GM18511 (cell line): ENCODE measurements around the gene ADPRH.
"Not testable (repeated sequence)": the region's sequence is repeated elsewhere in the genome, so short reads cannot be mapped to it uniquely, and the experiment has no call there.

Experiments used
- ATAC-seq: cut with Tn5 transposase; IDR thresholded peaks from one replicate; pipeline ENCODE4 v1.9.1; 2021; ENCODE audit warnings: mild to moderate bottlenecking, moderate library complexity; ENCODE audit not compliant: unreplicated experiment

ADPRH gene

GRCh38 chr3:119579366-119580066, at the start of gene ADPRH:
TSS of gene ADPRH (plus strand) at chr3:119579492. CDS start at chr3:119582170, 2,678 bp downstream.
- peak; percentile 68 for ATAC-seq

DNA sequence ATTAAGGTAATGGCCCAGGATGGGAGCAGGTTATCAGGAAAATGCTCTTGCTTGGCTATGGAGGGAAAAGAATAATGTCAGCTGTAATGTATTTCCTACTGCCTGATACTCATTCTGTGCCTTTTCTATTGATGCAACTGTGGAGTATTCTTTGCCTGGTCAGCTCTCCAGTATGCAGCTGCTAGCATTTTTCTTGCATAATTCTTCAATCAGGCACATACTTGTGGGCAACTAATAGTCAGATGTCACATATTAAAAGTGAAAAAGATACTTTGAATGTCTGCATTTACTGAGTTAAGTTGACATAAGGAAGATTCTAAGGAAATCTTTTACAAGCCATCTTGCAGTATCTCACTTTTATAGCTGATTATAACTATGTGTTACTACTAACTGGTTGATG, 49.4 kb upstream of the ADPRH start:
- ATAC-seq, result no peak

- no peak for ATAC-seq
Observed at GRCh38 chr3:119530456-119530855, 48.8 kb upstream of the ADPRH start.

DNA sequence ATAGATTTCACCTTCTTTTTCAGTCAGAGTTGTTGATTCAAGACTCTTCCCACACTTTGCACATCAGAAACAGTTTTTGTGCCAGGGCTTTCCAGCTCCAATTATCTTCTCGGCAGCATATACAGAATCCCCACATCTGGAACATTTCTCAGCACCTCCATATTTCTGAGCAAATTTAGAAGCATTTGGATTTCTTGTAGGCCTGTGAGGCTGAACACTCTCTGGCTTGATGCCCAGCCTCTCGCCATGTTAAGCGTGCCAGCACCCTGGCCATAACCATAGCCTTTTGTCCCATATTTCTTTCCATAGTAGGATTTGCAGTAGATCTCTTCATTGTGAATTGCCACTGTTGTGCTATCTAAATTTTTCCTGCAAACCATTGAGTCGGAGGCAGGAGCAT, 48.1 kb upstream of the ADPRH start:
- ATAC-seq, result no peak

DNA sequence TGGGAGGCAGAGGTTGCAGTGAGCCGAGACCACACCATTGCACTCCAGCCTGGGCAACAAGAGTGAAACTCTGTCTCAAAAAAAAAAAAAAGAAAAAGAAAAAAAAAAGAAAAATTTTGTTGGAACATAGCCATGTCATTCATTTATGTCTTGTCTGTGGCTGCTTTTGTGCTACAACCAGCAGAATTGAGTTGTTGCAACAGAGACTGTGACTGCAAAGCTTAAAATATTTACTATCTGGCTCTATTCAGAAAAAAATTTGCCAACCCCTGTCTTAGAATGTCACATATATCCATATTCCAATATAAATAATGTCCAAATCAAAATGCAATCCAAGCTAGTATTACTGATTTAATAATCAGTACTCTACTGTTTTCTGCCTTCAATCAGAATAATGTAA, 45.0 kb upstream of the ADPRH start:
- no peak for ATAC-seq

GRCh38 chr3:119536757-119537156, 42.5 kb upstream of the ADPRH start:
- ATAC-seq, result no peak

GRCh38 chr3:119538772-119539171, 40.5 kb upstream of the ADPRH start:
- no peak for ATAC-seq

- no peak for ATAC-seq
Observed at GRCh38 chr3:119541547-119541946, 37.7 kb upstream of the ADPRH start.

- ATAC-seq, result peak; percentile 57
Observed at GRCh38 chr3:119542168-119542767, 37.0 kb upstream of the ADPRH start.

DNA sequence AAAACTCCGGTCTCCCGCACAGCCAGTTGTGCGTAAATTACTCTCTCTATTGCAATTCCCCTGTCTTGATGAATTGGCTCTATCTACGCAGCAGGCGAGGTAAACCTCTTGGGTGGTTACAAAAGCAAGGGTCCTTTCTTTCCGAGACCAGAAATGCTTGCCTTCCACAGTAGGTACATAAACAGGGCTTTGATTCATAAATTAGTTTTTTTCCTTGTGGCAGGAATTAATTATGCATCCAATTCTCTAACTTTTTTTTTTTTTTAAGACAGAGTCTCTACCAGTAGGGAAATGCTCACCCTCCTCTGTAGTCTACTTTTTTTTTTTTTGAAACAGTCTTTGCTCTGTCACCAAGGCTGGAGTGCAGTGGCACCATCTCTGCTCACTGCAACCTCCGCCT, 36.1 kb upstream of the ADPRH start:
- no peak for ATAC-seq

DNA sequence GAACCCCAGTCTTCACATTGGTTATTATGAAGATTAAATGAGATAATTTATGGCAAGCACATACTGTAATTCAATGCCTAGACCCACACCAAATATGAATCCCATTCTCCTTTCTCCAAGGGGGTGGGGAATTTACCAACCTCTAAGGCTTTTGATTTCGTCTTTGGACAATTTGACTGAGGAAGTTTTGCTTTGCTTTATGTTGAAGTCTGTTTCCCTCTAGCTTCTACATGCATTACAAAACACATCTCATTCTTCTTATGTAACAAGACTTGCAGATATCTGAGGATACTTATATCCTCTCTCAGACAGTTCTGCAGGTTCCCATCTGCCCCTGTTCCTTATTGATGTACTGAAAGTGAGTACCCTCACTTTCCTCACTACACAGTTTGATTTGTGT, 32.1 kb upstream of the ADPRH start:
- ATAC-seq, result no peak

- no peak for ATAC-seq
Observed at GRCh38 chr3:119548341-119548740, 31.0 kb upstream of the ADPRH start.

GRCh38 chr3:119550192-119550910, 28.9 kb upstream of the ADPRH start:
- peak; percentile 51 for ATAC-seq

GRCh38 chr3:119551598-119551997, 27.7 kb upstream of the ADPRH start:
- no peak for ATAC-seq

- ATAC-seq, result not testable (repeated sequence)
Observed at GRCh38 chr3:119552928-119553327, 26.4 kb upstream of the ADPRH start.

GRCh38 chr3:119553823-119554415, 25.4 kb upstream of the ADPRH start:
- ATAC-seq, result no peak

DNA sequence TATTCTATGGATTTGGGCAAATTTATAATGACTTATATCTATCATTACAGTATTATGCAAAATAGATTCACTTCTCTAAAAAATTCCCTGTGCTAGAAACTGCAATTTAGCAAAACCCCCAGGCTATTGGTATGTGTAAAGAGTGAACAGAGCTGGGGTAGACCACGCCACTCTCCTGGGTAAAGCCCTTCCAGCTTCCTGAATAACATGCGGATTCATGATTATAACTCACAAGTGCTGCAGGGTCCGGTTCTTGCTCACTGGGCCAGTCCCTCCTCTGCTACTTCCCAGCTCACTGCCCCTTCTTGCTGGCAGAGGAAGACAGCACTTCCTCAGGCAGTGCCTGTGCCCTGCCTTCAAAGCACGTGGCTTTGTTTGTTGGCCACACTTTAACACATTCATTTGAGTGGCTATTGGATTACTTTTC, 24.0 kb upstream of the ADPRH start:
- no peak for ATAC-seq

DNA sequence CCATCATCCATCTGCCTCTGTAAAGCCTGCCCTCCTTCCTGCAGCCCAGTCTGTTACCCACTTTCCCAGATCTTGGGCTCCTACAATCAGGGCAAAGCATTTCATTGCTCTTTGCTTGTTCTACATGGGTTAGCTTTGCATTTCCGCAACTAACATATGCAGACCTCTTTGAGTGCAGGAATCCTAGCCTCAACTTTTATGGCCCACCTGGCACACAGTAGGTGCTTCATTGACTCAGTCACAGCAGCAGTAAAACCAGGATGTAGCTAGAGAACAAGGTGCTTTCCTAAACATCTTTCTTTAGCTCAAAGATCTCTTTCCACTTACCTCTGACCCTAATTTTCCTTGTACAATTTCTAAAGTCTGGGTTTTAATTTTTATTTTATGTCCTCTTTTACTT, 23.4 kb upstream of the ADPRH start:
- no peak for ATAC-seq

- ATAC-seq, result no peak
Observed at GRCh38 chr3:119557192-119557876, 22.0 kb upstream of the ADPRH start.

DNA sequence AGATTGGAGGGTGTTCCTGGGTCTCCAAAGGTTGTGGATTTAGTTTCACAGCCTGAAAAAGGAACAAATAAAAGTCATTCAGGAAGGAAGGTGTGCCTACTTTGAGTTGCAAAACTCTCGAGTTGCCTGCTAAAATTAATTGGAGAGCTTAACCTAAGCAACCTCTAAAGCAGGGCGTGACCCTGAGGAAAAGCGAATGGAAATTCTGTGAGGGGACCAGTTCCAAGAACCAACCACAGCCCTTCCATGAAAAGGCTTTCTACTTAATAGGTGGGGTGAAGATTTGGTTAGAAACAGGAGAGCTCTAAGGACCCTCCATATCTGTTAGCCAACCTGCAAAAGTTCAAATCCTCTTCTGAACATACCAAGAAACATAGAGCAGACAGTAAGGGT, 21.4 kb upstream of the ADPRH start:
- ATAC-seq, result no peak
